Esophagus muscularis mucosa (tissue), 3 donors: ENCODE results near the gene MZT2B.

Experiments
- CTCF ChIP-seq, 3 experiments: fragments of 200-600 bp in 2 of 3; fragments of 450-650 bp in 1 of 3; sonication (generic) in 2 of 3; IDR thresholded peaks; one replicate each; pipeline ENCODE4 v1.5.1; 2017 to 2019; ENCODE audit warnings: antibody characterized with exemption in 3 of 3, mild to moderate bottlenecking in 2 of 3, moderate library complexity in 1 of 3
- POLR2A ChIP-seq: fragments of 450-650 bp; IDR thresholded peaks from one replicate; pipeline ENCODE4 v1.6.1; 2017; ENCODE audit warnings: antibody characterized with exemption, moderate library complexity, mild to moderate bottlenecking, low read depth
- POLR2AphosphoS5 ChIP-seq, 2 donors: sonication (generic); formaldehyde crosslinking; IDR thresholded peaks; one replicate each; pipeline ENCODE4 v1.6.1; 2017; ENCODE audit warnings: antibody characterized with exemption in 2 of 2

DNA sequence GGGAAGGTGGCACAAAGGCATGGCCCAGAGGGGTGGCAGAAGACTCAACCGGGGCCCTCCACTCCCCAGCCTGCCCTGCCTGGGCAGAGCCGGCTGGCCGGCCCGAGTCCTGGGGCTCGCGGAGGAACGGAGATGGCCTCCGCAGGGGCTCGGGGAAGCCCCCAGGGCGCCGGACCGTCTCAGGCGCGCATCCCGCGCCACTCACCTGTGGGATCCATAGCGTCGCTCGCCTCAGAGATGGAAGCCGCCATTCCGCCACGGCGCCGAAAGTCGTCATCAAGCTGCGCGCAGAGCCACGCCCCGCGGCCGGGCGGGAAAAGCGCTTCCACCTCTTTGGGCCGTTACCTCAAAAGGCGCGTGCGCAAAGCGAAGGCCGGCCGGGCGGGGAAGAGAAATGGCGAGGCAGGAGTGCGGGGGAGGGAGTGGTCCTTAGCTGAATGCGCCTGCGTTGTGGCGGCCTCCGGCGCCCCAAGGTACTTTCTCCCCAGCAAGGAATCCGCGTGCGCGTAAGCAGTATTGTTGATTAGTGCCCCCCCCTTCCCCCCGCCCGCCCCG is 660 bp upstream of the MZT2B start, which contains the start of gene SMPD4:
- TF ChIP-seq POLR2A: no peak
- TF ChIP-seq CTCF (IDR thresholded peaks at IDR 0.05): no peak
- TF ChIP-seq POLR2AphosphoS5 (IDR thresholded peaks at IDR 0.05): peak; percentile 80 to 93
